ENCODE data around the gene KCNA2.

KCNA2 gene

GRCh38 chr1:110630839-110631663 is 24.9 kb upstream of the KCNA2 start:
- peak; percentile 67 to 69 (median 68) for DNase-seq (ENCODE audit: low read depth in 3 of 3, low spot score in 1 of 3)

GRCh38 chr1:110628323-110629105 is 22.4 kb upstream of the KCNA2 start:
- DNase-seq (ENCODE audit: low read depth in 3 of 3, low spot score in 1 of 3): no peak

GRCh38 chr1:110627764-110628163 is 21.6 kb upstream of the KCNA2 start:
- no peak for DNase-seq (ENCODE audit: low read depth in 3 of 3, low spot score in 1 of 3)

- no peak for DNase-seq (ENCODE audit: low read depth in 3 of 3, low spot score in 1 of 3)
Measured at GRCh38 chr1:110626889-110627288, 20.7 kb upstream of the KCNA2 start.

- no peak for DNase-seq (ENCODE audit: low read depth in 3 of 3, low spot score in 1 of 3)
Measured at GRCh38 chr1:110620686-110621085, 14.5 kb upstream of the KCNA2 start.

- no peak for DNase-seq (ENCODE audit: low read depth in 3 of 3, low spot score in 1 of 3)
Measured at GRCh38 chr1:110620250-110620615, 14.1 kb upstream of the KCNA2 start.

- DNase-seq (ENCODE audit: low read depth in 3 of 3, low spot score in 1 of 3): peak; percentile 75 to 83 (median 80)
Measured at GRCh38 chr1:110619412-110620249, 13.5 kb upstream of the KCNA2 start.

- no peak for DNase-seq (ENCODE audit: low read depth in 3 of 3, low spot score in 1 of 3)
Measured at GRCh38 chr1:110618668-110619067, 12.5 kb upstream of the KCNA2 start.

- no peak for DNase-seq (ENCODE audit: low read depth in 3 of 3, low spot score in 1 of 3)
Measured at GRCh38 chr1:110617589-110617988, 11.4 kb upstream of the KCNA2 start.

GRCh38 chr1:110617116-110617515 is 11.0 kb upstream of the KCNA2 start:
- DNase-seq (ENCODE audit: low read depth in 3 of 3, low spot score in 1 of 3): no peak

GRCh38 chr1:110616587-110616986 is 10.4 kb upstream of the KCNA2 start:
- no peak for DNase-seq (ENCODE audit: low read depth in 3 of 3, low spot score in 1 of 3)

GRCh38 chr1:110615548-110616130 is 9.5 kb upstream of the KCNA2 start:
- no peak for DNase-seq (ENCODE audit: low read depth in 3 of 3, low spot score in 1 of 3)

- no peak for DNase-seq (ENCODE audit: low read depth in 3 of 3, low spot score in 1 of 3)
Measured at GRCh38 chr1:110612060-110612745, 6.0 kb upstream of the KCNA2 start.

- no peak for DNase-seq (ENCODE audit: low read depth in 3 of 3, low spot score in 1 of 3)
Measured at GRCh38 chr1:110610696-110611286, 4.6 kb upstream of the KCNA2 start.

- no peak for DNase-seq (ENCODE audit: low read depth in 3 of 3, low spot score in 1 of 3)
Measured at GRCh38 chr1:110610084-110610483, 3.9 kb upstream of the KCNA2 start.

GRCh38 chr1:110608247-110608646 is 2.1 kb upstream of the KCNA2 start:
- no peak for DNase-seq (ENCODE audit: low read depth in 3 of 3, low spot score in 1 of 3)

GRCh38 chr1:110607536-110608230 is 1.5 kb upstream of the KCNA2 start:
- no peak for DNase-seq (ENCODE audit: low read depth in 3 of 3, low spot score in 1 of 3)

- DNase-seq (ENCODE audit: low read depth in 3 of 3, low spot score in 1 of 3): no peak
Measured at GRCh38 chr1:110606657-110607535, 738 bp upstream of the KCNA2 start.

GRCh38 chr1:110605446-110605845 is 712 bp downstream of the KCNA2 start:
- no peak for DNase-seq (ENCODE audit: low read depth in 3 of 3, low spot score in 1 of 3)
